MM.1S (cell line): ENCODE results near the gene APOBEC3H.
"Not testable (repeated sequence)": the region's sequence is repeated elsewhere in the genome, so short reads cannot be mapped to it uniquely, and the experiment has no call there.

ENCODE experiments used
- DNase-seq: peaks from one replicate; pipeline ENCODE4 v3.0.0-alpha.2; 2015
- H2AFZ ChIP-seq: fragments of 300-600 bp; sonication (generic); 2 replicates; pipeline ENCODE4 v1.6.0; 2016; ENCODE audit warnings: antibody characterized with exemption, low read length
- H3F3A ChIP-seq: fragments of 300-600 bp; sonication (generic); 2 replicates; pipeline ENCODE4 v1.6.1; 2016; ENCODE audit warnings: mild to moderate bottlenecking, antibody characterized with exemption, low read length, moderate library complexity, mixed read lengths; ENCODE audit not compliant: insufficient read depth
- H3K27ac ChIP-seq: fragments of 300-600 bp; sonication (generic); 2 replicates; pipeline ENCODE4 v1.5.1; 2016; ENCODE audit warnings: mild to moderate bottlenecking, low read length
- H3K27me3 ChIP-seq: fragments of 300-600 bp; sonication (generic); replicated peaks from 2 replicates; pipeline ENCODE4 v1.6.0; 2016; ENCODE audit warnings: low read length; ENCODE audit not compliant: insufficient read depth
- H3K36me3 ChIP-seq: fragments of 300-600 bp; sonication (generic); replicated peaks from 2 replicates; pipeline ENCODE4 v1.6.1; 2016; ENCODE audit warnings: mild to moderate bottlenecking, low read length, mixed read lengths; ENCODE audit not compliant: insufficient read depth
- H3K4me1 ChIP-seq: fragments of 300-600 bp; sonication (generic); 2 replicates; pipeline ENCODE4 v1.6.1; 2016; ENCODE audit warnings: low read length, mixed read lengths
- H3K4me2 ChIP-seq: fragments of 300-600 bp; sonication (generic); 2 replicates; pipeline ENCODE4 v1.6.0; 2016; ENCODE audit warnings: low read depth, low read length
- H3K4me3 ChIP-seq: fragments of 300-600 bp; sonication (generic); 2 replicates; pipeline ENCODE4 v1.5.1; 2016; ENCODE audit warnings: low read length, mixed read lengths
- H3K79me2 ChIP-seq: fragments of 300-600 bp; sonication (generic); 2 replicates; pipeline ENCODE4 v1.6.1; 2016; ENCODE audit warnings: mixed run types, low read length, mixed read lengths
- H3K9ac ChIP-seq: fragments of 300-600 bp; sonication (generic); 2 replicates; pipeline ENCODE4 v1.6.1; 2016; ENCODE audit warnings: low read length, mixed read lengths
- H3K9me2 ChIP-seq: fragments of 300-600 bp; sonication (generic); replicated peaks from 2 replicates; pipeline ENCODE4 v1.6.1; 2016; ENCODE audit warnings: mild to moderate bottlenecking, low read length, mixed read lengths; ENCODE audit not compliant: insufficient read depth
- H3K9me3 ChIP-seq: fragments of 300-600 bp; sonication (generic); replicated peaks from 2 replicates; pipeline ENCODE4 v1.6.1; 2016; ENCODE audit warnings: mild to moderate bottlenecking, low read length, mixed read lengths; ENCODE audit not compliant: insufficient read depth
- H4K20me1 ChIP-seq: fragments of 300-600 bp; sonication (generic); 2 replicates; pipeline ENCODE4 v1.6.1; 2016; ENCODE audit warnings: mild to moderate bottlenecking, low read length, moderate library complexity, mixed read lengths; ENCODE audit not compliant: insufficient read depth
- CTCF ChIP-seq: fragments of 300-600 bp; sonication (generic); IDR thresholded peaks from 2 replicates; pipeline ENCODE4 v1.5.1; 2016; ENCODE audit warnings: antibody characterized with exemption, low read length, mixed read lengths
- EZH2 ChIP-seq: fragments of 300-600 bp; sonication (generic); optimal IDR thresholded peaks from 2 replicates; pipeline ENCODE3; 2017; ENCODE audit warnings: low read depth, mild to moderate bottlenecking, antibody characterized with exemption, low read length, mixed read lengths
- EZH2phosphoT487 ChIP-seq: fragments of 300-600 bp; sonication (generic); IDR thresholded peaks from 2 replicates; pipeline ENCODE4 v1.6.1; 2018; ENCODE audit warnings: antibody characterized with exemption, low read length

APOBEC3H gene

DNA sequence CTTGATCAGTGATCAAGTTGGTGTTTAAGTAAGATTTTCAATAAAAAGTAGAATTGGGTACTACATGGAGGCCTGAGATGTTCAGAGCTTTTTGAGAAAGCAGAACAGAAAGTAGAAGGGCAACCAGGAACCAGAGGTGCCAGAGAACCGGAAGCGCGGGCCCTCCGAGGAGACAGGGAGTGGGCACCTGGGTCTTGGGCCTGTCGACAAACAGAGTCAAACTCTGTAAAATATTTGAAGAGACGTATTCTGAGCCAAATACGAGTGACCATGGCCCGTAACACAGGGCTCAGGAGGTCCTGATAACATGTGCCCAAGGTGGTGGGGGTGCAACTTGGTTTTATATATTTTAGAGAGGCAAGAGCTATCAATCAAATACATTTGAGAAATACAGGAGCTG is 33.1 kb upstream of the APOBEC3H start:
- H3K4me1 ChIP-seq = peaks cover 46% of the 10 kb centered on the region
- not testable (repeated sequence) for H3K36me3 ChIP-seq, H3K27me3 ChIP-seq, H3K9me3 ChIP-seq, H3K9me2 ChIP-seq, H3K4me3 ChIP-seq, DNase-seq, H3K79me2 ChIP-seq, H4K20me1 ChIP-seq
- peaks cover 38% of the 10 kb centered on the region for H3F3A ChIP-seq
- peak overlapping the region; percentile 41; the same call in 1 of the 2 replicates for H3K4me2 ChIP-seq
- peak overlapping the region; percentile 79 for H3K27ac ChIP-seq
- H2AFZ ChIP-seq = peak overlapping the region; percentile 63
- H3K9ac ChIP-seq = peak overlapping the region; percentile 40; the same call in 1 of the 2 replicates

- H2AFZ ChIP-seq, H3K9me3 ChIP-seq, H3K4me3 ChIP-seq, H3K9me2 ChIP-seq, H4K20me1 ChIP-seq, H3K9ac ChIP-seq, H3K36me3 ChIP-seq, DNase-seq, H3K79me2 ChIP-seq, H3K27me3 ChIP-seq: not testable (repeated sequence)
- Histone ChIP-seq H3K27ac (peak overlapping the region; percentile 79), H3F3A (peaks cover 38% of the 10 kb centered on the region), H3K4me1 (peaks cover 46% of the 10 kb centered on the region), H3K4me2 (peak overlapping the region; percentile 54; the same call in 1 of the 2 replicates)
These were observed 30.4 kb upstream of the APOBEC3H start for GRCh38 chr22:39066442-39067276.

- DNase-seq = peak; percentile 43
- H4K20me1 ChIP-seq = no peaks in the 10 kb centered on the region
- H3K4me3 ChIP-seq = no peak overlapping the region
- no peak overlapping the region for H3K9ac ChIP-seq
- H3K9me2 ChIP-seq = no peaks in the 10 kb centered on the region
- peaks cover 43% of the 10 kb centered on the region for H3F3A ChIP-seq
- peak overlapping the region; percentile 62; the same call in 1 of the 2 replicates for H3K27ac ChIP-seq
- no peaks in the 10 kb centered on the region for H3K79me2 ChIP-seq
- peaks cover 55% of the 10 kb centered on the region for H3K4me1 ChIP-seq
- no peak overlapping the region for H2AFZ ChIP-seq
- H3K9me3 ChIP-seq = no peaks in the 10 kb centered on the region
- peak overlapping the region; percentile 21; the same call in 1 of the 2 replicates for H3K4me2 ChIP-seq
- no peaks in the 10 kb centered on the region for H3K27me3 ChIP-seq
- TF ChIP-seq EZH2phosphoT487 (no peak), CTCF (peak; percentile 27; the same call in 1 of the 2 replicates)
- H3K36me3 ChIP-seq = no peaks in the 10 kb centered on the region
These were observed 28.8 kb upstream of the APOBEC3H start for GRCh38 chr22:39068033-39068785.

DNA sequence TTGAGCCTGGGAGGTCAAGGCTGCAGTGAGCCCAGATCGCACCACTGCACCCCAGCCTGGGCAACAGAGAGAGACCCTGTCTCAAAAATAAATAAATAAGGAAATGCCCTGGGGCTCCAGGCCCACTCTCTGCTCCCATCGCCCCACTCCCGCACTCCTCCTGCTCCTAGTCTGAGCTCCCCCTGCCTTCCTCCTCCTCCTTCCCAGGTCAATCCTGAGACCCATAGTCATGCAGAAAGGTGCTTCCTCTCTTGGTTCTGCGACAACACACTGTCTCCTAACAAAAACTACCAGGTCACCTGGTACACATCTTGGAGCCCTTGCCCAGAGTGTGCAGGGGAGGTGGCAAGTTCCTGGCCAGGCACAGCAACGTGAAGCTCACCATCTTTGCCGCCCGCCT is 26.9 kb upstream of the APOBEC3H start:
- H3K27me3 ChIP-seq = no peaks in the 10 kb centered on the region
- H3K4me3 ChIP-seq = no peak overlapping the region
- no peak overlapping the region for H3K9ac ChIP-seq
- DNase-seq = no peak
- H3K9me2 ChIP-seq = no peaks in the 10 kb centered on the region
- no peaks in the 10 kb centered on the region for H3K9me3 ChIP-seq
- H4K20me1 ChIP-seq = no peaks in the 10 kb centered on the region
- H3K36me3 ChIP-seq = no peaks in the 10 kb centered on the region
- no peak overlapping the region for H3K4me2 ChIP-seq
- TF ChIP-seq EZH2 (no peak), CTCF (no peak), EZH2phosphoT487 (no peak)
- peaks cover 48% of the 10 kb centered on the region for H3K4me1 ChIP-seq
- H3F3A ChIP-seq = peaks cover 50% of the 10 kb centered on the region
- no peak overlapping the region for H3K27ac ChIP-seq
- no peaks in the 10 kb centered on the region for H3K79me2 ChIP-seq
- no peak overlapping the region for H2AFZ ChIP-seq

- peaks cover 31% of the 10 kb centered on the region for H3F3A ChIP-seq
- H3K4me2 ChIP-seq = peak overlapping the region; percentile 28; the same call in 1 of the 2 replicates
- peak overlapping the region; percentile 75 for H2AFZ ChIP-seq
- peaks cover 31% of the 10 kb centered on the region for H3K4me1 ChIP-seq
- H3K9ac ChIP-seq = peak overlapping the region; percentile 21; the same call in 1 of the 2 replicates
- not testable (repeated sequence) for H3K4me3 ChIP-seq, H3K27me3 ChIP-seq, H4K20me1 ChIP-seq, H3K79me2 ChIP-seq, H3K9me3 ChIP-seq, H3K9me2 ChIP-seq, H3K36me3 ChIP-seq
- peak; percentile 7 for DNase-seq
- peak overlapping the region; percentile 75 for H3K27ac ChIP-seq
These were observed 24.5 kb upstream of the APOBEC3H start for GRCh38 chr22:39072581-39072981.
